Occipital lobe (tissue), 2 donors: ENCODE data around the gene VSIG10. TPM values are rescaled to one million over a fixed set of nuclear protein-coding genes. Genes with fewer than 3 reads are reported as not detected.
"Not testable (repeated sequence)": the region's sequence is repeated elsewhere in the genome, so short reads cannot be mapped to it uniquely, and the experiment has no call there.

ENCODE experiments used
- DNase-seq: peaks from one replicate; lab custom pipeline; 2025; lab: John Stamatoyannopoulos, UW
- total RNA-seq: library from RNA; depleted of rRNA; stranded (reverse); fragments of >200 nt; gene quantifications from one replicate; pipeline ENCODE4 v1.2.3, GENCODE V29; 2014

The VSIG10 gene, protein sequence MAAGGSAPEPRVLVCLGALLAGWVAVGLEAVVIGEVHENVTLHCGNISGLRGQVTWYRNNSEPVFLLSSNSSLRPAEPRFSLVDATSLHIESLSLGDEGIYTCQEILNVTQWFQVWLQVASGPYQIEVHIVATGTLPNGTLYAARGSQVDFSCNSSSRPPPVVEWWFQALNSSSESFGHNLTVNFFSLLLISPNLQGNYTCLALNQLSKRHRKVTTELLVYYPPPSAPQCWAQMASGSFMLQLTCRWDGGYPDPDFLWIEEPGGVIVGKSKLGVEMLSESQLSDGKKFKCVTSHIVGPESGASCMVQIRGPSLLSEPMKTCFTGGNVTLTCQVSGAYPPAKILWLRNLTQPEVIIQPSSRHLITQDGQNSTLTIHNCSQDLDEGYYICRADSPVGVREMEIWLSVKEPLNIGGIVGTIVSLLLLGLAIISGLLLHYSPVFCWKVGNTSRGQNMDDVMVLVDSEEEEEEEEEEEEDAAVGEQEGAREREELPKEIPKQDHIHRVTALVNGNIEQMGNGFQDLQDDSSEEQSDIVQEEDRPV
- total RNA-seq, result 15.4 TPM

DNA sequence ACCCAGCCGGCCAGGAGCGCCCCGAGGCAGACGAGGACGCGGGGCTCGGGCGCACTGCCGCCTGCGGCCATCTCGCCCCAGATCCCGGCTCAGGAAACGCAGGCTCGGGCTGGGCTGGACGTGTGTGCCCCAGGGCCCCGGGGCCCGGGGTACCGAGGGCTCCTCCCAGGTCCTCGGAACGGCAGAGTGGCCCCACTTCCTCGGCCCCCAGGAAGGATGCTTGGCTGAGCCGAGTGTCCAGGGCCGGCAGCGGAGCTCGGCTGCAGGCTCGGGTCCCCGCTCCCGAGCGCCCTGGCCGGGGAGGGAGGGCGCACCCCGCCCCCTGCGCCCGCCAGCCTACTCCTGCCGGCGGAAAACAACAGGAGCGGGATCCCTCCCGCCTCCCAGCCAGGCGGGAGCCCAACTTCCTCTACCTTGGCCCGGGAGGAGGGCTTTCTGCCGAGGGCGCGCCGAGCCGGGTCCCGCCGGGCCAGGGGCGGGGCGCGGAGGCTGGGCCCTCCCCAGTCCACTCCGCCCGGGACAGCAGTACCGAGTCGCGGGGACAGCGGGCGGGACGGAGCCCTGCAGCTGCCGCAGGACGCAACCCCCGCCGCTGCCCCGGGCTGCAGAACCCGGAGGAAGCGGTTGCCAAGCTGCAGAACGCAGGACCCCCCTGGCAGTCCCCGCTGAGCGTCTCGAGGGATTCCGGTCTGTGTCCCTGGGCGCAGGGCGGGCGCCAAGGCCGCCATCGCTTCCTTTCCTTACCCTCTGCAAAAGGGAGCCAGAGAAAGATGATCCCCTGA is at the start of gene VSIG10:
Gene VSIG10, minus strand, starts transcription at position 411 of the 782 bp plus-strand sequence. Its CDS starts 340 bp downstream, at position 71.
- peak; percentile 17 for DNase-seq

DNA sequence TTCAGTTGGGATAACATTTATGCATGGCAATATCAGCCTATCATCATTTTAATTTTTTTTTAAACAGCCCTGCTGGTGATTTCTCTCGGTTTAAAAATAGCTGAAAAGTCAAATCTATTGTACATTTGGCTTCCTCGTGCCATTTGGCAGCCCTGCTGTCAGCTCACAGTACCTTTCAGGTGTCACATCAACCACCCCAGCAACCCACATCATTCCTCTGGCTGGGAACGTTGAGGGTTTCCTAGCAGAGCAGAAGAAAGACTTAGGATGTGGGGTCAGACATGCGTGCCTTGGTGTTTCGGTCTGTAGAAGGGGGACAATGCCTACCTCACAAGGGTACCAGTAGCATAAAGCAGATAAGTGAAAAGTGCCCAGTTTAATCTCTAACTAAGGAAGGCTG is 47.9 kb upstream of the VSIG10 start:
- no peak for DNase-seq

DNA sequence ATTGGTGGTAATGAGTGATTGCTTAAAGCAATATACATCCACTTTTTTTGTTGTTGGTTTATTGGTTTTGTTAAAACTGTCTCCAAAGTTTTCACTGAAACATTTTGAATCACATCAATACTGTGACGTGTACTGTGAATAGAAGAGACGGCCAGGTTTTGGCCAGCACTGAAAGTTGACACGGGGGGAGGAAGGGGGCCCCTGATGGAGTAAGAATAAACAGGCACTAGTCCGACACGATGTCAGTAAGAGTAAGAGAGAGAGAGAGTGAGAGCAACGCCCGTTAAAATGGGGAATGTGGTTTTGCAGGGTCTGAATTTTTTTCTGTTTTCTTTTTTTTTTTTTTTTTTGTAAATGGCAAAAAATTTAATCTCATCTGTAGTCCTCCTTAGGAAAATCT is 46.8 kb upstream of the VSIG10 start:
- no peak for DNase-seq

DNA sequence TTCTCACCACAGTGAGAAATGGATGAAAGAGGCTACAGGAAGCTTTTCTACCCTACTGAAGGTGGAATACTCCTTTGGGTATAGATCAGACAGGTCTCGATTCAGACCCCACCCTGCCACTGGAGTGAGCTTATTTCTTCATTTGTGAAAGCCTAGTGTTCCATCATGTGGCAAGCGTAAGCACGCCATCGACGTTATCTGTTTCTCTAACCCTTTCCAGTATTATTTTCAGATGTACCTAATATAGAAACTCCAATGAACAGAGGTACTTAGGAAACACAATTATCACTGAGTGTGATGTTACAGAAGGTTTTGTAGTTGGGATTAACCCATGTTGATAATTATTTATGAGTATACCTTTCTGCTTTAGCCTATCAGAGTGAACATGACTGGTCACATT is 44.5 kb upstream of the VSIG10 start:
- no peak for DNase-seq

DNA sequence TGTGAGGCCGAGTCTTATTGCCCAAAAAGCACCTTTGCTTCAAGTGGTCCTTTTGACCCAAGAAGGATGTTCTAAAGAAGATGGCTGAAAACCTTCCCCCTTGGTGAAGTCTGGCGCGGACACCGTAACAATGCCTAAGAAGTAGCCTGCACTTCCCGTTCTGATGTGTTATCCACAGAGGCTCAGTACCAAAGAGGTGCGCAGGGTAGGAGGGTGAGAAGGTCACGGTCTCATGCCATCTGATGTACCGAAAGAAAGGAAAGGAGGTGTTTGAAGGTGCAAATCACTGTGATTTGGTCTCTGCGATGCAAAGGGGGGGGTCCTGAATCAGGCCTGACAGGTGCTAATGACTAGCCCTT is 42.0 kb upstream of the VSIG10 start:
- no peak for DNase-seq

DNA sequence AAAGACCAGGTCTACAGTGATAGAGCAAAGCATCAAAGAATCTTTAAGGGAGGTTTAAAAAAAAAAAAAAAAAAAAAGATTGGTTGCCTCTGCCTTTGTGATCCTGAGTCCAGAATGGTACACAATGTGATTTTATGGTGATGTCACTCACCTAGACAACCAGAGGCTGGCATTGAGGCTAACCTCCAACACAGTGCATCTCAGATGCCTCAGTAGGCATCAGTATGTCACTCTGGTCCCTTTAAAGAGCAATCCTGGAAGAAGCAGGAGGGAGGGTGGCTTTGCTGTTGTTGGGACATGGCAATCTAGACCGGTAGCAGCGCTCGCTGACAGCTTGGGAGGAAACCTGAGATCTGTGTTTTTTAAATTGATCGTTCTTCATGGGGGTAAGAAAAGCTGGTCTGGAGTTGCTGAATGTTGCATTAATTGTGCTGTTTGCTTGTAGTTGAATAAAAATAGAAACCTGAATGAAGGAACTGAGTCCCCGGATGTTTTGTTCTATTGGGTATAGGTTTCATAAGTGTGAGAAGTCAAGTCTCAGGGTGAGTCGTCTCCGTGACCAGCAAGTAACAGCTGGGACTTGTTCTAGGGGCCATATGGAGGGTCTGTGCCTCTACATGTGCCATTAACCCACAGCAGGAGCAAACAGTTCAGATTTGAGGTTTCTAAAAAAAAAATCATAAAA is 41.4 kb upstream of the VSIG10 start:
- DNase-seq, result no peak

DNA sequence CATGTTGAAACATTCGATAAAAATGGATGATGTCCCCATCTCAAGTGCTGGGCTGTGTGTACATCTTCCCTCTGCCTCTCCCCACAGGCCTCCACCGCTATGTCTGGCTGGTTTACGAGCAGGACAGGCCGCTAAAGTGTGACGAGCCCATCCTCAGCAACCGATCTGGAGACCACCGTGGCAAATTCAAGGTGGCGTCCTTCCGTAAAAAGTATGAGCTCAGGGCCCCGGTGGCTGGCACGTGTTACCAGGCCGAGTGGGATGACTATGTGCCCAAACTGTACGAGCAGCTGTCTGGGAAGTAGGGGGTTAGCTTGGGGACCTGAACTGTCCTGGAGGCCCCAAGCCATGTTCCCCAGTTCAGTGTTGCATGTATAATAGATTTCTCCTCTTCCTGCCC is 40.7 kb upstream of the VSIG10 start:
- no peak for DNase-seq

DNA sequence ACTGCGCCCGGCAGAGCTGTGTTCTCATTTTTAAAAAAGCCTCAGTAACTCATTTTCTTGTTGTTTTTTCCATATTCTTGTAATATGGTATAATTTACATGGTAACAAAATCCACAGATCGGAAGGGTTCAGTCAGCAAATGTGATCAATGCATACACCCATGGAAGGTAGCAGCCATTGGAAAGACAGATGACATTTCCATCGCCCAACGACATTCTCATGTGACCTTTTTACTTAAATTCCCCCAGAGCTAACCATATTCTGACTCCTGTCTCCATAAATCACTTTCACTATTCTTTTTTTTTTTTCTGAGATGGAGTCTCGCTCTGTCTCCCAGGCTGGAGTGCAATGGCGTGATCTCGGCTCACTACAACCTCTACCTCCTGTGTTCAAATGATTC is 37.0 kb upstream of the VSIG10 start:
- DNase-seq, result no peak

DNA sequence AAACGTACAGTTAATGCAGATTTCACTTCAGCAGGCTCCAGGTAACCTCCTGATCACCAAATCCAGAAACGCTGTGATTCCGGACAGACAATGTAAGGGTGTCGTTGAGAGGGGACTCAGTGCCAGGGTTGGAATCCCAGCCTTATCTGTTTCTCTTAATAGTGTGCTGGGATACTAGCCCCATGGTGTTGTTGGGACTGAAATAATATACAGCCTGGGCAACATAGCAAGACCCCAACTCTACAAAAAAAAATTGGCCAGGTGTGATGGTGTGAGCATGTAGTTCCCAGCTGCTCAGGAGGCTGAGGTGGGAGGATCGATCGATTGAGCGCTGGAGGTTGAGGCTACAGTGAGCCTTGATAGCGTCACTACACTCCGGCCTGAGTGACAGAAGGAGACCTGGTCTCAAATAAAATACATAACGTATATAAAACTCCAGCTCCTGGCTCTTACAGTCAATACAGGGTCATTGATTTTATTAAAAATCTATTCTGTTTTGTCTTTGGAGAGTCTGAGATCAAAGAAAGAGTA is 33.4 kb upstream of the VSIG10 start:
- no peak for DNase-seq

DNA sequence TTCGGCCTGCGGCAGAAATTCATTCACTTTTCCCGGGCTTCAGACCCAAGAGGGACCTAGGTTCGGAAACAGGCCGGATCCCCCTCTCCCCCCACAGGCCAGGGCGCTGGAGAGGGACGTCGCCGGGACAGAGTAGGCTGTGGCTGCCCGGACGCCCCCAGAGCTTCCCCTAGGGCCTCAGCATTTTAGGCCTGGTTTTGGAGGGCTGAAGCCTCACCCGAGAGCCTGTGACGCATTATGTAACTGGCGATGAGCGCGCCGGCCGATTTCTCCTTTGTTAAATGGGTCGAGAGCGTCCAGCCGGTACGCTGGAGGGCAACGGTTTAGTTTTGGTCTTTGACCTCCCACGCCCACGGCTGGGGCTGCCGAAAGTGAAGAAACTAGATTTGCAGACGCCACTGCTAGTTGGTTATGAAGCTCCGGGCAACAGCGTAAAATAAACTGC is 32.8 kb upstream of the VSIG10 start:
- no peak for DNase-seq

DNA sequence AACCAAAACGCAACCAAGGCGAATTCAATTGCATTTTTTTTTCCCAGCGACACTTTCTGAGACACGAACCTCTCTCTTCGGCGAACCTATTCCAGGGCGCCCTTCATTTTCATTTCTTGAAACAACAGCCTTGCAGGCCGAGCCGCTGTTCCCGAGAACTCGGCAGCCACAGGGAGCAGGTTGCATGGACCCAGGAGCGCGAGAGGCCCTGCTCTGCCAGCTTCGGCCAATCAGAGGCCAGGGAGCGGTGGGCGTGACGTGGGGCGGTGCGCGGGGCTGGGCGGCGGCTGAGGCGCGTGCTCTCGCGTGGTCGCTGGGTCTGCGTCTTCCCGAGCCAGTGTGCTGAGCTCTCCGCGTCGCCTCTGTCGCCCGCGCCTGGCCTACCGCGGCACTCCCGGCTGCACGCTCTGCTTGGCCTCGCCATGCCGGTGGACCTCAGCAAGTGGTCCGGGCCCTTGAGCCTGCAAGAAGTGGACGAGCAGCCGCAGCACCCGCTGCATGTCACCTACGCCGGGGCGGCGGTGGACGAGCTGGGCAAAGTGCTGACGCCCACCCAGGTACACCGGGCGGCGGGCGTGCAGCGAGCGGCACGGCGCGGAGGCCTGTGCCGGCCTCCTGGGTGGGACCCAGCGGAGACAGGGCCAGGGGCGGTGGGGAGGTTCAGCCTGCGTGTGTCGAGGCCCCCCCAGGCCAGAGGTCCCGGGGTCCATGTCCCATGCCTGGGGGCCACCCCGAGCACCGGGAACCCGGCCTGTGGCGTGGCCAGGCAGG is 32.2 kb upstream of the VSIG10 start, which contains the start of gene PEBP1:
Gene PEBP1, plus strand, starts transcription at position 337 of the 771 bp plus-strand sequence. Its CDS starts 86 bp downstream, at position 423.
- DNase-seq, result peak; percentile 97

DNA sequence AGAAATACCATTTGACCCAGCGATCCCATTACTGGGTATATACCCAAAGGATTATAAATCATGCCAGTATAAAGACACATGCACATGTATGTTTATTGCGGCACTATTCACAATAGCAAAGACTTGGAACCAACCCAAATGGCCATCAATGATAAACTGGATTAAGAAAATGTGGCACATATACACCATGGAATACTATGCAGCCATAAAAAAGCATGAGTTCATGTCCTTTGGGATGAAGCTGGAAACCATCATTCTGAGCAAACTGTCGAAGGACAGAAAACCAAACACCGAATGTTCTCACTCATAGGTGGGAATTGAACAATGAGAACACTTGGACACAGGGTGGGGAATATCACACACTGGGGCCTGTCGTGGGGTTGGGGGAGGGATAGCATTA is 25.6 kb upstream of the VSIG10 start:
- not testable (repeated sequence) for DNase-seq

DNA sequence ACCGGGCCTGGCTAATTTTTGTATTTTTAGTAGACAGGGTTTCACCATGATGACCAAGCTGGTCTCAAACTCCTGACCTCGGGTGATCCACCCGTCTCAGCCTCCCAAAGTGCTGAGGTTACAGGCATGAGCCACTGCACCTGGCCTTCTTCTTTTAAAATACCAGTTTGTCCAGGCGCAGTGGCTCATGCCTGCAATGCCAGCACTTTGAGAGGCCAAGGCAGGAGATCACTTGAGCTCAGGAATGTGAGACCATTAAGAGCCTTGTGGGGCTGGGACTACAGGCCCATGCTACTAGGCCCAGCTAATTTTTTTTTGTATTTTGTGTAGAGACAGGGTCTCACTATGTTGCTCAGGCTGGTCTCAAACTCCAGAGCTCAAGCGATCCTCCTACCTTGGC is 24.1 kb upstream of the VSIG10 start:
- DNase-seq, result no peak

DNA sequence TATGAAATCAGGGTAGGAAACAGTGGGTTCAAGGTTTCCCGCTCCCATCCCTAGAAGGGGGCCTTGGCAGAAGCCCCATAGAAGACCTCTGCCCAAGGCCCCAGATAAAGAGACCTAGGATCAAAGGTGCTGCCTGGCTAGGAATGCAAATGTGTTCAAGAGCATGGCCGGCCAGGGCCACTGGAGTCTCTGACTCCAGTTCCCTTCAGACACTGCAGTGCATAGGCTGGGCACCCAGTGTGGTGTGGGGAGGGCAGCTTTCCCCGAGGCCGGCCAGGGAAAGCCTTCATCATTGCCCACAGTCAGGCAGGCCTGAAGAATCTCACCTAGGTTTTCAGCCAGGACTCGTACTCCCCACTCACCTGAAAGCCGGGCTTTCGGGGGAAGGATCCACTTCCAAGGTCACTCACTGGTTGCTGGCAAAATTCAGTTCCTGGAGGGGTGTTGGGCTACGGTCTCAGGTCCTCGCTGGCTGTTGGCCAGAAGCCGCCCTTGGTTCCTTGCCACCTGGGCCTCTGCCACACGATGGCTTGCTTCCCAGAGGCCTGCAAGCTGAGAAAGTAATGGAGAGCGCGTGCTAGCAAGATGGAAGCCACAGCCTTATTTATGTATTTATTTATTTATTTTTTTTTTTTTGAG is 22.4 kb upstream of the VSIG10 start:
- no peak for DNase-seq

DNA sequence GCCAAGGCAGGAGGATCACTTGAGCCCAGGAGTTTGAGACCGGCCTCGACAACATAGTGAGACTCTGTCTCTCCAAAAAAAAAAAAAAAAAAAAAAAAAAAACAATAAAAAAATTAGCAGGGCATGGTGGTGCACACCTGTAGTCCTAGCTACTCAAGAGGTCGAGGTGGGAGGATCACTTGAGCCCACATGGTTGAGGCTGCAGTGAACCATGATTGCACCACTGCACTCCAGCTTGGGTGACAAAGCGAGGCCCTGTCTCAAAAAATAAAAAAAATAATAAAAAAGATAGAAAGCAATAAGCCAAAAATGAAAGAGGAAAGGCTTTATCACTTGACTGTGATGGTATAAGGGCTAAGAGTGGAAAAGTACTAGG is 21.9 kb upstream of the VSIG10 start:
- DNase-seq, result no peak

DNA sequence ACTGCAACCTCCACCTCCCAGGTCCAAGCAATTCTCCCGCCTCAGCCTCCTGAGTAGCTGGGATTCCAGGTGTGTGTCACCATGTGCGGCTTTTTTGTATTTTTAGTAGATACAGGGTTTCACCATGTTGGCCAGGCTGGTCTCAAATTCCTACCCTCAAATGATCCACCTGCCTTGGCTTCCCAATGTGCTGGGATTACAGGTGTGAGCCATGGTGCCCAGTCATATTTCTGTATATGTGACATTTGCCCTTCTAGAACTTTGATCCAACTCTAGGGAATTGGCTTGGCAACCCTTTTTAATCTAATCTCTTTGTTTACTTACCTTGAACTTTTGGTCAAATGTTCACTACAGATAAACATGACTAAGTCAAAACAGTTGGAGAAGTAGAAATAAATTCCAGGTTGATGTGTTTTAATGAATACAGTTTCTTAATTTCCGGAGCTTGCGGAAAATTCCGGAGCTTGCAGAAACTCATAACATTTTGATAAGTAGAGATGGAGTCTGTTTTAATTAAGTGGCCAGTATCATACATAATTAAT is 20.6 kb upstream of the VSIG10 start:
- DNase-seq, result no peak

DNA sequence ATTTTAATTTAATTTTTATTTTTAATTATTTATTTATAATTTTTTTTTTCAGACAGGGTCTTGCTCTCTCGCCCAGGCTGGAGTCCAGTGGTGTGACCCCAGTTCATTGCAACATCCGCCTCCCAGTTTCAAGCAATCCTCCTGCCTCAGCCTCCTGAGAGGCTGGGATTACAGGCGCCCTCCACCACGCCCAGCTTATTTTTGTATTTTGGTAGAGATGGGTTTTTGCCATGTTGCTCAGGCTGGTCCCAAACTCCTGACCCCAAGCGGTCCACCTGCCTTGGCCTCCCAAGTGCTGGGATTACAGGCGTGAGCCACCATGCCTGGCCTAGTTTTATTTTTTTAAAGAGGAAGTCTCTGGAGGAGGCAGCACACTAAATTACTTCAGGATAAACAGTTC is 18.5 kb upstream of the VSIG10 start:
- no peak for DNase-seq

DNA sequence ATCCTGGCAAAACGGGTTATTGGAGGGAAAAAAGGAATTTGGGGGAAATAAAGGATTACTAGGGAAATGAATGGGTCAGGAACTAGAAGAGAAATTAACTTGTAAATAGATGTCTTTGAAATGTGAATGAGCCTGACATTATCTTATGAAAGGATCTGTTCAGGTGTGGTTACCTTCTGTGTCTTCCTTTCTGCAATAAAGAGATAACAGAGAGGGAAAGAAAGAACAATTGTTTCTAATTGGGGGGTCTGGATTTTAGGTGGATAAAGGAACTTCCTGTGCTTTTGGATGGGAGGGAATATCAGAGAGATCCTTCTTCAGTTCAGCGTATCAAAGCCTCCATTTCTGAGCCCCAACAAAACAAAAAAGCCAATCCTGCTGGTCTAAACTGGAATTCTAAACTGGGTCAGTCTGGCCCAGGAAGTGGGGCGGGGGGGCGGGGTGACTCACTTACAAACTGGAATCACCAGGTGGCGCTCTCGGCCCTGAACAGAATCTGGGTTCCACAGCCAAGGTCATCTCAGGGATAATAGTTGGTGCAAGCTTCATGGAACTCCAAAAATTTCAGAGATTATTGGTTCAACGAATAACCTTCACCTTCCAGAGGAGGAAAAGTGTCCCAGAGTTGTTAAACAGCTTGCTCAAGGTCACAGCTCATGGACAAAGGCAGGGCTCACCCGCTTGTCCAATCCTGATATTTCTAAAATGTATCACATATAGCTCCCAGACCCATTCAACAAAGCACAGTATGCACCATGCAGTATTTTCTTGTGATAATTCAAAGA is 17.0 kb upstream of the VSIG10 start:
- peak; percentile 34 for DNase-seq

DNA sequence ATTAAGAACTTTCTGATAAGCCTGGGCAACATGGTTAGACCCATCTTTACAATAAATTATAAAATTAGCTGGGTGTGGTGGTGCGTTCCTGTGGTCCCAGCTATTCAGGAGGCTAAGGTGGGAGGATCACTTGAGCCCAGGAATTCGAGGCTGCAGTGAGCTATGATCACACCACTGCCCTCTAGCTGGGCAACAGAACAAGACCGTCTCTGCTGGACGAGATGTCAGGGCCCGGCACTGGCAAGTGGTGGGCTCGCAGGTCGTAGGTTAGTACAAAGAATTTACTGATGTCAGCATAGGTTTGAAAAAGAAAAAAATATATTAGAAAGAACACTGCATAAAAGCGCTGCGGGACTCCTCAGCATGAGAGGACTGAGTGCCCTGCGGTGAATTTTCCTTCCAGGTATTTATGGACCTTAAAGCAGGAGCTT is 15.7 kb upstream of the VSIG10 start:
- DNase-seq, result no peak
